Stimulated activated CD4-positive, alpha-beta T cell treated with anti-CD3 and anti-CD28 coated beads, TNF-alpha, amount 100 ng/mL, for 4 hours (primary cell): Measurements from ENCODE around the gene IQCE.
"Not testable (repeated sequence)": the region's sequence is repeated elsewhere in the genome, so short reads cannot be mapped to it uniquely, and the experiment has no call there.

Experiments used
- DNase-seq, 3 experiments: peaks; one replicate each; pipeline ENCODE4 v3.0.0-alpha.2; 2020; ENCODE audit warnings: low read depth in 3 of 3

The IQCE gene

DNA sequence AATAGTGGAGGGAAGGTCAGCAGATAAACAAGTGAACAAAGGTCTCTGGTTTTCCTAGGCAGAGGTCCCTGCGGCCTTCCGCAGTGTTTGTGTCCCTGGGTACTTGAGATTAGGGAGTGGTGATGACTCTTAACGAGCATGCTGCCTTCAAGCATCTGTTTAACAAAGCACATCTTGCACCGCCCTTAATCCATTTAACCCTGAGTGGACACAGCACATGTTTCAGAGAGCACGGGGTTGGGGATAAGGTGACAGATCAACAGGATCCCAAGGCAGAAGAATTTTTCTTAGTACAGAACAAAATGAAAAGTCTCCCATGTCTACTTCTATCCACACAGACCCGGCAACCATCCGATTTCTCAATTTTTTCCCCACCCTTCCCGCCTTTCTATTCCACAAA is 25.2 kb upstream of the IQCE start:
- not testable (repeated sequence) for DNase-seq

GRCh38 chr7:2534214-2534613 is 24.6 kb upstream of the IQCE start:
- DNase-seq = not testable (repeated sequence)

- DNase-seq = not testable (repeated sequence)
Measured at GRCh38 chr7:2535872-2536627, 22.7 kb upstream of the IQCE start.

GRCh38 chr7:2537981-2538851 is 20.6 kb upstream of the IQCE start:
- DNase-seq = no peak

GRCh38 chr7:2539031-2539911 is 19.5 kb upstream of the IQCE start:
- no peak for DNase-seq

DNA sequence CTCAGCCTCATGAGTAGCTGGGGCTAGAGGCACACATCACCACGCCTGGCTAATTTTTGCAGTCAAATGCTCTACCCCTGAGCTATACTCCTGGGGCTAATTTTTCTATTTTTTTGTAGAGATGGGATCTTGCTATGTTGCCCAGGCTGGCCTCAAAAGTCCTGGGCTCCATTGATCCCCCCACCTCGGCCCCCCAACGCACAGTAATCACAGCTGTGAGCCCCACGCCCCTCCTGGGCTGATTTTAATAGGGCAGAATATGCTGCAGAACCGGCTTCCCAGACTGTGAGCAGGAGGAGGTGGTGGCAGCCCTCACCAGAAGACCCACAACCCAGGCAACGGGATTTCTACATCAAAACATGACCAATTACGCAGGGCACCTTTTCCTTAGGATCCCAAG is 18.6 kb upstream of the IQCE start:
- DNase-seq = no peak

GRCh38 chr7:2540641-2541051 is 18.1 kb upstream of the IQCE start:
- no peak for DNase-seq

DNA sequence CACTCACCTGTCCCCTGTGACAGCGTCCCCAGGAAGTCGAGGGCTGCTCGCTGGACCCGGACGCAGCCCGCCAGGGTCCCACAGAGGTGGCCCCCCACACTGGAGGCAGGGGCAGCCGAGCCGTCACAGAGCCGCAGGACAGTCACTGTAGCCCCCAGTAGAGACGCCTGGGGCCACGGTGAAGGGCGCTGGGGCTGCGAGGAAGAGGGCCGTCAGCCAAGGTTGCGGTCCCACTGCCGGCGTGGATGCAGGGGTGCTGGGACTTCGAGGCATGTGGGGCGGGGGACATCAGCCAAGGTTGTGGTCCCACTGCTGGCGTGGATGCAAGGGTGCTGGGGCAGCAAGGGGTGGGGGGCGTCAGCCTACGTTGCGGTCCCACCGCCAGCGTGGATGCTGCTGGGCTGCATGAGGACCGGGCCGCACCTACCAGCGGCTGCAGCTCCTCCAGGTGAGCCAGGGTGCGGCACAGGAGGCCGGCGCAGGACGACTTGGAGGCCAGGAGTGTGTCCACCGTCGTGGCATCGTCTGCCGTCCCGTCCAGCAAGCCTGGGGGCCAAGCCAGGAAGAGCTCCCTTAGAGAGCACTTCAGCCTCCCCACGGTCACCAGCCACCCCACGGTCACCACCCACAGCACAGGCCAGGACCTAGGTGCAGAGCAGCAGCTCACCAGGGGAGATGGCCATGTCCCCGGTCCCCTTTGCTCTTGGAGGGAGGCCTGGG is 17.3 kb upstream of the IQCE start:
- no peak for DNase-seq

- no peak for DNase-seq
Measured at GRCh38 chr7:2542011-2542915, 16.5 kb upstream of the IQCE start.

DNA sequence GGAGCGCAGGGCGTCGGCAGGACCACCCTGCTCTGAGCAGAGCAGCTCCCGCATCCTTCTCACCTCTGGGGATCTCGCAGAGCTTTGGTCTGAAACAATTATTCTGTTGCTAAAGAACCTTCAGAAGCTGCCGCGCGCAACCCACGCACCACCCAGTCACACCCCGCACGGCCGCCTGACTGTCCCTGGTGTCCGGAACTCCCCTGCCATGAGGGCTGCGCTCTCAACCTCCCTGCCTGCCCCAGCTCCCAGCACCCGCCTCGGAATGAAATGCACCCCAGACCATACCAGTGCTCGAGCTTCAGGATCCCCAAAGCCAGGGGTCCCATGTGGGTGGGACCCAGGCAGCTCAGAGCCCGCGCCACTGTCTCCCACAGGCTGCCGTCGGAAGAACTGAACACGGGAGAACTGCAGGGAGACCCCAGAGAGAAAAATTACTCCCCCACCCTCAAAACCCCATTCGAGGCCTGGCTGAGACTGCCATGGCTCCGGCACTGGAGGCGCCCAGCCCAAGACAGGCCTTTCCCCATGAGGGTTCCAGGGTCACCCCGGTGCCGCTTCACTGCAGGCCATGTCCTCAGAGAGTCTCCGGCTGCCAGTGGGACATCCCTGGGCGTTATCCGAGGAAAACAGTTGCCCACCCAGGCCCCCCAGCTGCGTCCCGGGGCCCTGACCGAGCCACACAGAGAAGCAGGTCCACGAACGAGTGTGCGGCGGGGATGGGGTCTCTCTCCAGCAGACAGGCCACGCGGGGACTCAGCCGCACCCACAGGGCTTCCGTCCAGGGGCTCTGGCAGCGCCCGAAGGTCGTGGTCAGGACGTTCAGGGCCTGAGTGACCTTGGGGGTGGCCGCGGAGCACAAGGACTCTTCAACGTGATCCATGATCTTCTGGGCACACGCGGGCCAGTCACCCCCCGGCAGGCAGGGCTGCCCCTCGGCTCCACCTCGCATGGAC is 15.6 kb upstream of the IQCE start:
- no peak for DNase-seq

DNA sequence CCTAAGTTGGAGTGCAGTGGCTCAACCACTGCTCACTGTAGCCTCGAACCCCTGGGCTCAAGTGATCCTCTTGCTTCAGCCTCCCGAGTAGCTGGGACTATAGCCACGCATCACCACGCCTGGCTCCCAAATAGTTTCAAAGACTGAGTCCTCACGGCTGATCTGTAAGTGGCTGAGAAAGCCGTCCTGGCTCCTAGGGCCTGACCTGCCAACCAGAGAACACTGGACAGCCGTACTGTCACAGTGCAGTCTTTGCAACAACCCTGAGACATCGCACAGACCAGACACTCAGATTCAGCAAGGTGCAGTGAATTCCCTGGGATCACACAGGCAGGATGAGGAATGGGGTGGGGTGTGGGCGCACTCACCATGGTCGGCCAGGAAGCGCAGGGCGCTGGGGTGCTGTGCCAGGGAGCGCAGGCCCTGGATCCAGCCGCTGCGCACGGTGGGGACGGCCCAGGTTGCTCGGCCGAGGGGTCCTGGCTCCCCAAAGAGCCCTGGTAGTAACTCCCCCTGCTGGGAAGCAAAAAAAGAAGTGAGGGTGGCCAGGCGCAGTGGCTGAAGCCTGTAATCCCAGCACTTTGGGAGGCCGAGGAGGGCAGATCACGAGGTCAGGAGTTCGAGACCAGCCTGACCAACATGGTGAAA is 14.1 kb upstream of the IQCE start:
- no peak for DNase-seq

- DNase-seq = no peak
Measured at GRCh38 chr7:2545746-2546425, 12.9 kb upstream of the IQCE start.

- no peak for DNase-seq
Measured at GRCh38 chr7:2546776-2547586, 11.8 kb upstream of the IQCE start.

GRCh38 chr7:2551418-2551817 is 7.4 kb upstream of the IQCE start:
- DNase-seq = no peak

GRCh38 chr7:2553108-2553507 is 5.7 kb upstream of the IQCE start:
- DNase-seq = no peak

DNA sequence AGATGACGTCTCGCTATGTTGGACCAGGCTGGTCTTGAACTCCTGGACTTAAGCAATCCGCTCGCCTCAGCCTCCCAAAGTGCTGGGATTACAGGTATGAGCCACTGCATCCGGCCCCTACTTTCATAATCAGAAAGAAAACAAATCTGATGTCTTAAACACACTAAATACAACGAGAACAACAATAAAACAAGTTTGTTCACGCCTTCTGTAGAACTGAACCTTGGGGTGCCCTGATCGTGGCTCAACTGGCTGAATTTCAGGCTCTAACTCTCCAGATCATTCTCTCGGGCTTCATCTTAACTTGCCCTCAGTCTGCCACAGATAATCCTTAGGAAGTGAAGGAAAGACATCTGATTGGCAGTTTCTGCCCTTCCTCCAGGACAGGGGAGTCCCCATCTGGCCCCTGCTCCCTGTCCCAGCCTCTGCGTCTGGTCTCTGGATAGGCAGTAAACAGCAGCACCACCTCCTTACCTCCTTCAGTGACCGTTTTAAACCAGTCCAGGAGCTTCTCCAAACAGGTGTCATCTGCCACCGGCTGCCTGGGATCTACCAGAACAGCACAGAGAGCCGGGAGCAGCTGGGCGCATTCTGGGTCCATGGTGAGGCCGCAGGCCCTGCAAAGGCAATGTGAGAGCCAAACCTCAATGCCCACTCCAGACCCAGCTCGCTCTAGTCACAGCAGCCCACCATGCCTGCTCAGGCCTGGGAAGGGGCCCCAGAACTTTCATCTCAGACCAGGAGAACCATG is 4.8 kb upstream of the IQCE start:
- no peak for DNase-seq
